Adipocyte (in vitro differentiated cells): ENCODE measurements around the gene MSX1.

Experiments used
- DNase-seq: peaks from one replicate; pipeline ENCODE4 v3.0.0-alpha.2; 2015; ENCODE audit warnings: low read depth
- H3K27me3 ChIP-seq: replicated peaks from 2 replicates; pipeline ENCODE4 v1.7.0; 2013; ENCODE audit warnings: mild to moderate bottlenecking, low read length, moderate library complexity; ENCODE audit not compliant: control insufficient read depth, insufficient read depth
- H3K36me3 ChIP-seq: 2 replicates; pipeline ENCODE4 v1.7.0; 2013; ENCODE audit warnings: low read length, mild to moderate bottlenecking, moderate library complexity; ENCODE audit not compliant: control insufficient read depth, insufficient read depth, severe bottlenecking
- H3K4me1 ChIP-seq: 2 replicates; pipeline ENCODE4 v1.7.0; 2013; ENCODE audit warnings: mild to moderate bottlenecking, low read length, moderate library complexity; ENCODE audit not compliant: control insufficient read depth, insufficient read depth
- H3K4me3 ChIP-seq: 2 replicates; pipeline ENCODE4 v1.7.0; 2013; ENCODE audit warnings: mild to moderate bottlenecking, low read length, moderate library complexity
- H3K9ac ChIP-seq: 2 replicates; pipeline ENCODE4 v1.7.0; 2013; ENCODE audit warnings: mild to moderate bottlenecking, low read length, moderate library complexity
- H3K9me3 ChIP-seq: 2 replicates; pipeline ENCODE4 v1.7.0; 2013; ENCODE audit warnings: mild to moderate bottlenecking, low read length, moderate library complexity; ENCODE audit not compliant: control insufficient read depth

MSX1 gene

GRCh38 chr4:4874254-4874653 lies 14.8 kb downstream of the MSX1 start:
- H3K9ac ChIP-seq, result no peak overlapping the region
- DNase-seq, result no peak
- H3K4me1 ChIP-seq, result peaks cover 5% of the 10 kb centered on the region
- H3K9me3 ChIP-seq, result no peaks in the 10 kb centered on the region
- no peaks in the 10 kb centered on the region for H3K36me3 ChIP-seq
- H3K27me3 ChIP-seq, result peaks cover 26% of the 10 kb centered on the region
- no peak overlapping the region for H3K4me3 ChIP-seq

GRCh38 chr4:4875147-4875546 lies 15.7 kb downstream of the MSX1 start:
- H3K9me3 ChIP-seq, result no peaks in the 10 kb centered on the region
- no peak for DNase-seq
- peaks cover 13% of the 10 kb centered on the region for H3K4me1 ChIP-seq
- H3K9ac ChIP-seq, result no peak overlapping the region
- H3K4me3 ChIP-seq, result no peak overlapping the region
- peaks cover 23% of the 10 kb centered on the region for H3K27me3 ChIP-seq
- H3K36me3 ChIP-seq, result no peaks in the 10 kb centered on the region

GRCh38 chr4:4875611-4876010 lies 16.1 kb downstream of the MSX1 start:
- Histone ChIP-seq H3K9ac (no peak overlapping the region), H3K36me3 (no peaks in the 10 kb centered on the region), H3K27me3 (peaks cover 23% of the 10 kb centered on the region), H3K4me3 (no peak overlapping the region), H3K4me1 (peaks cover 17% of the 10 kb centered on the region), H3K9me3 (no peaks in the 10 kb centered on the region)
- no peak for DNase-seq

GRCh38 chr4:4876945-4877661 lies 17.6 kb downstream of the MSX1 start:
- H3K9ac ChIP-seq, result no peak overlapping the region
- H3K9me3 ChIP-seq, result no peaks in the 10 kb centered on the region
- H3K36me3 ChIP-seq, result no peaks in the 10 kb centered on the region
- DNase-seq, result no peak
- peaks cover 12% of the 10 kb centered on the region for H3K27me3 ChIP-seq
- no peak overlapping the region for H3K4me3 ChIP-seq
- peaks cover 29% of the 10 kb centered on the region for H3K4me1 ChIP-seq

GRCh38 chr4:4880492-4880891 lies 21.0 kb downstream of the MSX1 start:
- Histone ChIP-seq H3K27me3 (peaks cover 3% of the 10 kb centered on the region), H3K9ac (peak overlapping the region; percentile 77), H3K9me3 (no peaks in the 10 kb centered on the region), H3K4me3 (no peak overlapping the region), H3K36me3 (no peaks in the 10 kb centered on the region), H3K4me1 (peaks cover 29% of the 10 kb centered on the region)
- peak; percentile 45 for DNase-seq

GRCh38 chr4:4881432-4881831 lies 22.0 kb downstream of the MSX1 start:
- Histone ChIP-seq H3K27me3 (no peaks in the 10 kb centered on the region), H3K9ac (no peak overlapping the region), H3K36me3 (no peaks in the 10 kb centered on the region), H3K9me3 (no peaks in the 10 kb centered on the region), H3K4me1 (peaks cover 29% of the 10 kb centered on the region), H3K4me3 (no peak overlapping the region)
- peak; percentile 24 for DNase-seq

- Histone ChIP-seq H3K4me3 (no peak overlapping the region), H3K9me3 (no peaks in the 10 kb centered on the region), H3K27me3 (peaks cover 17% of the 10 kb centered on the region), H3K36me3 (no peaks in the 10 kb centered on the region), H3K4me1 (peaks cover 20% of the 10 kb centered on the region), H3K9ac (no peak overlapping the region)
- DNase-seq, result no peak
Observed at GRCh38 chr4:4884611-4885010, 25.1 kb downstream of the MSX1 start.

GRCh38 chr4:4887426-4887825 lies 28.0 kb downstream of the MSX1 start:
- DNase-seq, result no peak
- no peaks in the 10 kb centered on the region for H3K4me1 ChIP-seq
- H3K36me3 ChIP-seq, result no peaks in the 10 kb centered on the region
- H3K4me3 ChIP-seq, result no peak overlapping the region
- H3K9me3 ChIP-seq, result no peaks in the 10 kb centered on the region
- H3K9ac ChIP-seq, result no peak overlapping the region
- H3K27me3 ChIP-seq, result peaks cover 21% of the 10 kb centered on the region

GRCh38 chr4:4888695-4889094 lies 29.2 kb downstream of the MSX1 start:
- Histone ChIP-seq H3K4me1 (no peaks in the 10 kb centered on the region), H3K27me3 (peaks cover 21% of the 10 kb centered on the region), H3K9ac (no peak overlapping the region), H3K36me3 (no peaks in the 10 kb centered on the region), H3K9me3 (no peaks in the 10 kb centered on the region), H3K4me3 (no peak overlapping the region)
- no peak for DNase-seq

- no peak for DNase-seq
- H3K27me3 ChIP-seq, result peaks cover 21% of the 10 kb centered on the region
- no peaks in the 10 kb centered on the region for H3K4me1 ChIP-seq
- H3K9ac ChIP-seq, result no peak overlapping the region
- no peaks in the 10 kb centered on the region for H3K9me3 ChIP-seq
- H3K36me3 ChIP-seq, result no peaks in the 10 kb centered on the region
- H3K4me3 ChIP-seq, result no peak overlapping the region
Observed at GRCh38 chr4:4889781-4890180, 30.3 kb downstream of the MSX1 start.

- Histone ChIP-seq H3K27me3 (peaks cover 21% of the 10 kb centered on the region), H3K4me3 (no peak overlapping the region), H3K9ac (no peak overlapping the region), H3K4me1 (no peaks in the 10 kb centered on the region), H3K9me3 (no peaks in the 10 kb centered on the region), H3K36me3 (no peaks in the 10 kb centered on the region)
- DNase-seq, result no peak
Observed at GRCh38 chr4:4890574-4891255, 31.2 kb downstream of the MSX1 start.
